Stimulated activated CD4-positive, alpha-beta T cell treated with anti-CD3 and anti-CD28 coated beads, TNF-alpha, amount 100 ng/mL, for 48 hours (primary cell): ENCODE data around the gene IGFBP5.

Source experiments
- DNase-seq, 3 donors: peaks; one replicate each; pipeline ENCODE4 v3.0.0-alpha.2; 2020; ENCODE audit warnings: low read depth in 3 of 3

Gene IGFBP5

GRCh38 chr2:216643986-216644659, 51.2 kb downstream of the IGFBP5 start:
- DNase-seq, result no peak

- DNase-seq, result no peak
Observed at GRCh38 chr2:216637472-216637871, 57.9 kb downstream of the IGFBP5 start.

- no peak for DNase-seq
Observed at GRCh38 chr2:216636551-216637450, 58.5 kb downstream of the IGFBP5 start.

- DNase-seq, result no peak
Observed at GRCh38 chr2:216635701-216636550, 59.4 kb downstream of the IGFBP5 start.

- DNase-seq, result no peak
Observed at GRCh38 chr2:216635171-216635570, 60.2 kb downstream of the IGFBP5 start.

GRCh38 chr2:216634370-216635148, 60.8 kb downstream of the IGFBP5 start:
- DNase-seq, result no peak

GRCh38 chr2:216633616-216634369, 61.6 kb downstream of the IGFBP5 start:
- DNase-seq, result no peak

GRCh38 chr2:216632952-216633615, 62.3 kb downstream of the IGFBP5 start, which contains the start of gene IGFBP2:
IGFBP2 (plus strand) TSS chr2:216633420; CDS start chr2:216633524, 104 bp downstream.
- DNase-seq, result no peak

GRCh38 chr2:216632346-216632951, 62.9 kb downstream of the IGFBP5 start:
- DNase-seq, result no peak

- DNase-seq, result no peak
Observed at GRCh38 chr2:216629784-216630183, 65.6 kb downstream of the IGFBP5 start.

GRCh38 chr2:216626875-216627245, 68.5 kb downstream of the IGFBP5 start:
- DNase-seq, result no peak

GRCh38 chr2:216626168-216626874, 69.0 kb downstream of the IGFBP5 start:
- DNase-seq, result no peak

- DNase-seq, result no peak
Observed at GRCh38 chr2:216624251-216624650, 71.1 kb downstream of the IGFBP5 start.

GRCh38 chr2:216622526-216622925, 72.8 kb downstream of the IGFBP5 start:
- DNase-seq, result no peak
